Ovary (tissue), 9 donors: Measurements from ENCODE around the gene NRL. TPM values are rescaled to one million over a fixed set of nuclear protein-coding genes. Genes with fewer than 3 reads are reported as not detected.

Source experiments
- DNase-seq, 5 donors: peaks; one replicate each; pipeline ENCODE4 v3.0.0-alpha.2; 2019 to 2020
- H3K27ac ChIP-seq, 2 donors: fragments of 200-600 bp; one replicate each; pipeline versions ENCODE4 v1.5.1 to v1.8.0; 2019 to 2022
- H3K27me3 ChIP-seq: fragments of 200-600 bp; one replicate; pipeline ENCODE4 v1.8.0; 2022
- H3K36me3 ChIP-seq: fragments of 200-600 bp; sonication (generic); one replicate; pipeline ENCODE4 v1.5.1; 2019
- H3K4me1 ChIP-seq: one replicate; pipeline ENCODE4 v1.8.1; 2013; ENCODE audit warnings: mild to moderate bottlenecking, moderate library complexity; ENCODE audit not compliant: insufficient read depth
- H3K4me3 ChIP-seq: fragments of 200-600 bp; sonication (generic); one replicate; pipeline ENCODE4 v1.5.1; 2017
- H3K9me3 ChIP-seq, 2 donors: fragments of 200-600 bp in 1 of 2; sonication (generic) in 1 of 2; one replicate each; pipeline versions ENCODE4 v1.5.1 to v1.8.1; 2013 to 2019; ENCODE audit warnings: mild to moderate bottlenecking in 1 of 2, moderate library complexity in 1 of 2
- EP300 ChIP-seq: sonication (generic); formaldehyde crosslinking; IDR thresholded peaks from one replicate; pipeline ENCODE4 v1.6.1; 2017; ENCODE audit warnings: antibody characterized with exemption
- POLR2A ChIP-seq: fragments of 450-650 bp; IDR thresholded peaks from one replicate; pipeline ENCODE4 v1.6.1; 2017; ENCODE audit warnings: antibody characterized with exemption, mild to moderate bottlenecking, moderate library complexity
- WGBS, 3 donors: extraction: QIAGEN DNeasy Blood & Tissue Kit in 1 of 3; methylation state at CpG; one replicate each; pipeline versions ENCODE4 v1.1.5 to v1.1.7; 2013 to 2017; 5-methylcytosine and 5-hydroxymethylcytosine counted together
- intact Hi-C, 4 donors: fragments of 100-400 bp; cut with DNase I; formaldehyde crosslinking; loops; one replicate each; pipeline versions ENCODE4 v1.11.0 to v1.15.1; 2022 to 2023
- polyA plus RNA-seq, 2 donors: library from polyadenylated mRNA; stranded (reverse); fragments of 200-250 nt in 1 of 2; fragments of 350-450 nt in 1 of 2; fragmentation: Illumina TruSeq in 1 of 2; extraction: RNeasy Lipid Tissue Mini Kit (QIAGEN cat#74804) in 1 of 2; gene quantifications; one replicate each; pipeline ENCODE4 v1.2.3, GENCODE V29; 2013 to 2014
- total RNA-seq, 7 donors: library from RNA; depleted of rRNA in 2 of 7; stranded (reverse); fragments of >200 nt in 2 of 7; fragmentation: NEBNext Ultra II Directional in 3 of 7; extraction: Animal tissue kit (Norgen Biotek cat#: 25700) in 3 of 7; gene quantifications; one replicate each; pipeline versions ENCODE4 v1.1.0 to v1.2.4, GENCODE V29; 2016 to 2023
- TF ChIP-seq, protein P1 (sequence below), 3 donors: fragments of 450-650 bp in 2 of 3; fragments of 200-600 bp in 1 of 3; IDR thresholded peaks; one replicate each; pipeline versions ENCODE4 v1.5.1 to v1.8.0; 2016 to 2022; ENCODE audit warnings: antibody characterized with exemption in 3 of 3, mild to moderate bottlenecking in 1 of 3
- donor health status: DM: no; HTN: no; CAD: no; lungs with moderate emphysema.
- donor health status: DM: no; HTN: no; CAD: no.
- donor health status: Bipolar disorder and iron deficiency.
- donor health status: DM: yes; HTN: yes; CAD: no.
- donor health status: DM: no; HTN: no; CAD: no.
- donor health status: DM: yes; HTN: yes; CAD: no.

Gene NRL
- total and polyA plus RNA-seq, 9 donors, result 0.78 to 4.1 (median 2.8) TPM

DNA sequence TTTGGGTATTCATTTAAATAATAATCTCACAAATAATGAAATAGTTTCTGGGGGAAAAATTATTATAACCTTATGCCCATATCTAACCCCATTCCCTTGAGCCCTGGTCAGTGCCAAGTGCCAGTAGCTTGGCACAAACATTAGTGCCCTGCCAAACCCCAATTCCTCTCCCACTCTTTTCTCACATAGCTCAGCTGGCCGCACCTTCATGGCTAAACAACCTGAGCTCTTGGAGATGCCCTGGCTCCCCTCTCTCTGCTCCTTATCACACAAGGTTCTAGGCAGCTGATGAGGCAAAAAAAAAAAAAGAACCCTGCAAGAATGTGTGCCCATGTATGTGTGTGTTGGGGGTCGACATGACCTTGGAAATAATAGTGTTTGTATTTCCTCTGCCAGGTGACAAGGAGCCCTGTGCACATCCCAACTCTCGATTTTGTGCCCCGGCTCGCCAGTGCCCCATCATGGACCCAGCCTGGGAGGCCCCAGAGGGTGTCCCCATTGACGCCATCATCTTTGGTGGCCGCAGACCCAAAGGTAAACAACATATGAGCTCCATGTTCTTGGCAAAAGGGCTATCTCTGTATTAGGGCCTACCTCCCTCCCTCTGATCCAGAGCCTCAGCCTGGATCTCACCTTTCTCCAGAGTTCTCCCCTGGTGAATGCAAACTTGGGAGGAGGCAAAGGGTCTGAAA, 12.2 kb downstream of the NRL start:
- TF ChIP-seq EP300 (no peak), POLR2A (no peak)
- TF ChIP-seq, protein P1, sequence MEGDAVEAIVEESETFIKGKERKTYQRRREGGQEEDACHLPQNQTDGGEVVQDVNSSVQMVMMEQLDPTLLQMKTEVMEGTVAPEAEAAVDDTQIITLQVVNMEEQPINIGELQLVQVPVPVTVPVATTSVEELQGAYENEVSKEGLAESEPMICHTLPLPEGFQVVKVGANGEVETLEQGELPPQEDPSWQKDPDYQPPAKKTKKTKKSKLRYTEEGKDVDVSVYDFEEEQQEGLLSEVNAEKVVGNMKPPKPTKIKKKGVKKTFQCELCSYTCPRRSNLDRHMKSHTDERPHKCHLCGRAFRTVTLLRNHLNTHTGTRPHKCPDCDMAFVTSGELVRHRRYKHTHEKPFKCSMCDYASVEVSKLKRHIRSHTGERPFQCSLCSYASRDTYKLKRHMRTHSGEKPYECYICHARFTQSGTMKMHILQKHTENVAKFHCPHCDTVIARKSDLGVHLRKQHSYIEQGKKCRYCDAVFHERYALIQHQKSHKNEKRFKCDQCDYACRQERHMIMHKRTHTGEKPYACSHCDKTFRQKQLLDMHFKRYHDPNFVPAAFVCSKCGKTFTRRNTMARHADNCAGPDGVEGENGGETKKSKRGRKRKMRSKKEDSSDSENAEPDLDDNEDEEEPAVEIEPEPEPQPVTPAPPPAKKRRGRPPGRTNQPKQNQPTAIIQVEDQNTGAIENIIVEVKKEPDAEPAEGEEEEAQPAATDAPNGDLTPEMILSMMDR (IDR thresholded peaks at IDR 0.05), result no peak
- Histone ChIP-seq H3K4me3 (no peak overlapping the region), H3K9me3 (no peaks in the 10 kb centered on the region), H3K27me3 (no peaks in the 10 kb centered on the region), H3K36me3 (no peaks in the 10 kb centered on the region), H3K27ac (no peak overlapping the region), H3K4me1 (no peaks in the 10 kb centered on the region)
- 76 to 91% (median 83%) methylated on average over 7 of the region's 7 CpGs for WGBS, 3 donors
- DNase-seq, result peak in 1 of 5 donors; percentile 6
- intact Hi-C loops, result loop anchor here in 3 of 4 donors (5.0 to 10.0 kb wide), 2 partner anchors 40 to 48 kb away; partner anchors contain the start of gene CARMIL3 (in 2 of the 3)

DNA sequence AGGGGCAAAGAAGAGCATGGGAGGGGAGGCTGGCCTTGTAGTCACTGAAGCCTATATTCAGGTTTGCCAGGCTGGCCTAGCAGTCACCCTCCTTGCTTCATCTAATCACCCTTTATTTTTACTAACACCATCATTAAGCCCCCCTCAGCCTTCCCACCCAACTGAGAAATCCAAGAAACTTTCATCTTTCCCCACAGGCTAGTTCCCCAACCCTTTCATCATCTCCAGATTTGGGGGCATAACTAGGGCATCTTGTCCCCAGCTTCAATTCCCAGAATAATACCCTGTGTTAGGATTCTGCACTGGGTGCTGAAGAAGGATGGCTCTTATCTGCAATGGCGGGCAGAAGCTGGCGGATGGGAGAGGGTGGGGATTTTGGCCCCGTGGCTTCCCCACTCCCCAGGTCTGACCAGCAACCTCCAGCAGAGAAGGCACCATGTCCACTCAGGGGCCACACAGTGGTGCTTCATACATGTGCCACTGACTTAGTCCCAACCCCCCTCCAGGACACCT, 13.7 kb downstream of the NRL start:
- no peak for TF ChIP-seq POLR2A
- no peak for TF ChIP-seq EP300
- TF ChIP-seq, protein P1 (IDR thresholded peaks at IDR 0.05), result no peak
- H3K4me3 ChIP-seq, result no peak overlapping the region
- no peak overlapping the region for H3K27ac ChIP-seq
- H3K4me1 ChIP-seq, result no peaks in the 10 kb centered on the region
- no peaks in the 10 kb centered on the region for H3K27me3 ChIP-seq
- WGBS, 3 donors, result 83 to 100% (median 93%) methylated on average over 3 of the region's 3 CpGs
- no peaks in the 10 kb centered on the region for H3K9me3 ChIP-seq
- intact Hi-C loops, result loop anchor here in 3 of 4 donors (5.0 to 10.0 kb wide), 2 partner anchors 39 to 46 kb away; partner anchors contain the start of gene CARMIL3 (in 2 of the 3)
- no peaks in the 10 kb centered on the region for H3K36me3 ChIP-seq
- DNase-seq, result no peak

DNA sequence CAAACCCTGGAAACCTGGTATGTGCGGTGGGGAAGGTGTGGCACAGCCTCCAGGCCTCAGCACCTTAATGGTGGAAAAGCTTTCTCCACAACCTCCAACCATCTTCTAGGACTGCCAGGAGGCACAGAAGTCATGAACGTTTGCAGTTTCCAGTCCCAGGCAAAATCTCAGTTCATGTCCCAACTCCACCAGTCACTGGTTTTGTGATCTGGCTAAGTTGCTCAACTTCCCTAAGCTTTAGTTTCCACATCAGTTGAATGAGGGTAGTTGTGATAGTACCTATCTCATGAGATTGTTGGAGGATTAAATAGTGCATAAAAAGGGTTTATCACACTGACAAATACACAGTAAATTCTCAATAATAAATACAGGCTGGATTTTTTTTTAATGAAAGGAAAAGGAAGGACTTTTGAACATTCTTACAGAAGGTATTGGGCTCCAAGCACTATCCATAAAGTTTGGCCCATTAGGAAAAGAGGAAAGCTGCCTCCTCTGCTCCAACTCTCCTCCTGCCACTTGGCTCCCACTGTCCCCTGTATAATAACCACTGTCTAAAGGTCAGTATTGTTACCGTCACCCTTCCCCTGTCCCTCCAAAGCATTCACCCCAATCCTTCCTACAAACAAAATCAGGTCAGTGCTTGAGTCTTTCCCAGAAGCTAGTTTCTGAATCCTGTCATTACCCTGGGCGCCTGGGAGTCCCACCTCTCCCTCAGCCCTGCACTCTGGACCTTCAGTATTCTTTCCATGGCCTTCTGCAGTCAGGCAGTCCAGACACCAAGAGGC, 14.4 kb downstream of the NRL start:
- H3K27ac ChIP-seq, result no peak overlapping the region
- intact Hi-C loops, result loop anchor here in 3 of 4 donors (5.0 to 10.0 kb wide), 2 partner anchors 38 to 46 kb away; partner anchors contain the start of gene CARMIL3 (in 2 of the 3)
- no peaks in the 10 kb centered on the region for H3K9me3 ChIP-seq
- H3K4me3 ChIP-seq, result no peak overlapping the region
- H3K36me3 ChIP-seq, result no peaks in the 10 kb centered on the region
- TF ChIP-seq EP300, result no peak
- TF ChIP-seq, protein P1 (IDR thresholded peaks at IDR 0.05), result no peak
- TF ChIP-seq POLR2A, result no peak
- DNase-seq, result no peak
- WGBS, 3 donors, result 78 to 87% (median 80%) methylated on average over 4 of the region's 4 CpGs
- H3K27me3 ChIP-seq, result no peaks in the 10 kb centered on the region
- no peaks in the 10 kb centered on the region for H3K4me1 ChIP-seq
